ENCODE results near the gene LSM12.

GRCh38 chr17:44001461-44001920, 65.0 kb downstream of the LSM12 start:
- TF ChIP-seq CTCF (IDR thresholded peaks at IDR 0.05) (no peak), EZH2 (IDR thresholded peaks at IDR 0.05) (no peak), EZH2phosphoT487 (IDR thresholded peaks at IDR 0.05) (no peak)

Data from neural progenitor cell (in vitro differentiated cells).